ENCODE measurements around the gene KDM2B.
"Not testable (repeated sequence)": the region's sequence is repeated elsewhere in the genome, so short reads cannot be mapped to it uniquely, and the experiment has no call there.

Gene KDM2B

DNA sequence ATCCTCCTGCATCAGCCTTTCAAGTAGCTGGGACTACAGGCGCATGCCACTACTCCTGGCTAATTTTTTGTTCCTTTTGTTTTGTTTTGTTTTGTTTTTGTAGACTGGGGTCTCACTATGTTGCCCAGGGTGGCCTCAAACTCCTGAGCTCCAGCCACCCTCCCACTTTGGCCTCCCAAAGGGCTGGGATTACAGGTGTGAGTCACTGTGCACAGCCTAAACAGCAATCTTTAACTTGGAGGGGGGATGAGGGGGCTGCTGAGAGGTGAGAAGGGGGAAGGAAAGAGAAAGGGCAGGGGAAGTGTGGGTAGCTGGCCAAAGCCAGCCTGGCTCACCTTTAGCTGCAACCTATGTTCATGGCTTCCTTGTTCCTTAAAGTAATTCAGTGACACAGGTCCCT is 77.4 kb downstream of the KDM2B start:
- DNase-seq (ENCODE audit: low read depth), result no peak

DNA sequence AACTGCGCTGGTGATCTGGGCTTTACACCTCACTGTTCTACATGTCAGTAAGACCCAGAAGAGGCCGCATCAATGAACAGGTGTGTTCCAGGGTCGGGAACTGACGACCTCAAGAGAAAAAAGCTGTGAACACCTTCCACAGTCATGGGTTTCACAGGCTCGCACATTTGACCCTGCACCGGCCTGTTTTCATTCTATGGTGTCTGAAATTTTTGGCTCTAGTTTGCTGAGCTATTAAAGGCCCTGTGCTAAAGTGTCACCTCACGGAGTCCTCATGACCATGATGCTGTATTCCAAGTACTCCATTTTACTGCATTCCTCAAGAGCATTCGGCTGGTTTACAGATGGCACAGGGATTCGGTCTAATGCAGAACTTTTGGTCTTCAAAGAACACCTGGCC is 78.9 kb downstream of the KDM2B start:
- DNase-seq (ENCODE audit: low read depth), result no peak

DNA sequence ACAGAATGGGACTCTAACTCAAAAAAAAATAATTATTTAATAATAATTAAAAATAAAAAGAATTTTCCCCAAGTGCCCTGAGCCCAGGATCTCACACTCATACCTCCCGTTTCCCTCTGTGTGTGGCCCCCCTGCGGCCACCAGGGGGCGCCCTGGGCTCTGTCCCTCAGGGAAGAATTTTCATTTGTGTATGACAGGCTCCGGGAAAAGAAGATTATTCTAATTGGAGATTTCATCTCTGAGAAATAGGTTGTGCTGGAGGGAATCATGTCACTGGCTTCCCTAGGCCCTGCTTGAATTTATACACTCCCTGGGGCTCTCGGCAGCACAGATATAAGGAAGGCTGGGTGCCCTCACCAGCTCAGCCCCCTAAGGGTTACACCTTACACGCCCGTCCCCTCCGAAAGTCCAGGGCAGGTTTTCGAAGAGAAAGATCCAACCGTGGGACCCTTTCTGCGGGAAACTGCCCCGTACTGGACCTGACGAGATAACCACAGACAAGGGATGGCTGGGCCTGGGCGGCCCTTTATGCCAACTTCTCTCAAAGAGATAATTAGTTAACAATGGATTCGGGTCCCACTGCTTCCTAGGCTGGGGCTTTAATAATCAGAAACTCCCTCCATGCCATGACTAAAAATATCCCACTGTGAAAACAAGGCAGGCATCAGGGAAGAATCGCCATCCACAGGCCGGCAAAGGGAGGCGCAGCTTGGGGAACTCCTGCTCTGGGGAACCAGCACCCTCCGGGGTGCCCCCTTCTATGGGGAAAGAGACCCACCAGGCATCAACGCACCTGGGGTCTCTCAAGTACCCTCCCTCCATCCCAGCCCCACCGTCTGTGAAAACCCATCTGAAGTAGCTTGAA is 80.7 kb downstream of the KDM2B start:
- DNase-seq (ENCODE audit: low read depth), result peak; percentile 45

DNA sequence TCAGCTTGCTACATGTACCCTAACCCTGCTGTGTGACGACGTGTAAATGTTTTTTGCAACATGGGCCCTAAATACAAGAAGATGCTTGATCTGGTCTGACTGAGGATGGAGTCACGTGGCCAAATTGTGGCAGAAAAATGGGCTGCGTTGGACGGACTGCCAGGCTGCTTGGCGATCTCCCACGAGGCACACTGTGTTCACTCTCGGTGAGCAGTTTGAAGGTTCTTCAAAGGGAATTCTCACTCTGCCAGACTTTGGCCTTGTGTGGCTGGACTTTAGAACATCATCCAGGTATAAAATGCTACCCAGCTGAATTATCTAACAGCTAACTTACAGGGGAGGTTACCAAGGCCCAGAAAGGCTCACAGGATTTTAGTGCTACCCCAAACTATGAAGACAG is 85.1 kb downstream of the KDM2B start:
- no peak for DNase-seq (ENCODE audit: low read depth)

DNA sequence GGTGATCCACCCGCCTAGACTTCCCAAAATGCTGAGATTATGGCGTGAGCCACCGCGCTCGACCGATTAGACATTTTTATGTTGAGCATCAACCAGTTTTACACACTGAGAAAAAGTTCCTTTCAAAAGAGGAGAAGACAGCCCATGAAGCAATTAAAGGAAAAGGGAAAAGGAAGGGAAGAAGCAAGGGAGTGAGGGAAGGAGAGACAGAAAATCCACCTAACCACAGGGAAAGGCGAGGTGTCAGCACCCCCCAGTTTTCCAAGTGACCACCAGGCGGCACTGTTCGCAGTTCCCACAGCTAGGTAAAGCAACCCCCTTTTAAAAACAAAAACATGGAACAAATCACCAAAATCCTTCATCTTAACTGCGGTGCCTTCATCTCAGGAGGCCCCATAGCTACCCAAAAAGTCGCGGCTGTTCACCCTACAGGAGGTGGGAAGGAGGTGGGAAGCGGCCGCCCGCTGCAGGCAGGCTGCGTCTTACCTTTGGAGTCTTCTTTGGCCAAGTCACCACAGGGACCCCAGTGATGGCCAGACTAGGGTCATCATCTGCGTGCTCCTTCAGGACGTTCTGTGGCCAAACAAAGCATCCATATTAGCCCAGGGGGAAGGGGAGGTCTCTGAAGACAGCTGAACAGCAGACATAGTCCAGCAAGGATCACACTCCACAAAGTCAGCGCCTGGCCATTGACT is 86.6 kb downstream of the KDM2B start:
- DNase-seq (ENCODE audit: low read depth), result peak; percentile 21

DNA sequence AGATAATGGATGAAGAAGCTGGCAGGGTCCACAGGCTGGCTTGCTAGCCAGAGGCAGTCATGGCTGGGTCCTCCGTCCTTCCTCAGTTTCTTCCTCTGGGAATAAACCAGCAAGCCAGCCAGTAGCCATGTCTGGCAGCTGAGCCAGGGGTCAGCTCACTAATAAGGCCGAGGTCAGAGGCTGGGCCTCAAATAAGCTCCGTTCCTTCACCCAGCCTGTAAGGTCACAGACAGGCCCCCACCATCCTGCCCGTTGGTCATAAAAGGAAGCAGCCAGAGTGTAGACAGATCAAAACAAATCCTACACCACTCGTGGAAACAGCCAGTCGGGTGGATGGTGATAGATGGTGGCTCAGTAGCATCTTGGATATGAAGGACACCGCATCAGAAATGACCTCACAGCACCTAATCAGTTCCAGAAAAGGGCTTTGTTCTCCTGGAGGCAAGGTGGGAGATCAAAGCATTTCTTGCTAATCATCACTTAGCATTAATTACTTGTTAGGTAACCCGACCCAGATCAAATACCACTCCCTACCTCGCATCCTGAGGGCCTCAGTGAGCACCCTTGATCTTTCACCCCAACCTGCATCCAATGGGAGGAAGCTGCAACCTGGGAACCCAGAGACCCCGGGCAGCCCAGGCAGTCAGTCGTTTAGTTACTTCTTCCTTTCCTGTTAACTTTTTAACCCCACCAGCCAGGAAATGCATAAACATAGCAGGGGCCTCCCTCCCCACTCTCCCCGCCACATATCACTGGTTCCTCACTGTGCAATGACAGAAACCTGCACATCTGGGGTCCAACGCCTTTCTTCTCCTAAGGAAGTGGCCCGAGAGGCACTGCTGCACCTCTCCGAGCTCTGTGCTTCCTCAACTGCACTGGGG is 90.2 kb downstream of the KDM2B start:
- no peak for DNase-seq (ENCODE audit: low read depth)

DNA sequence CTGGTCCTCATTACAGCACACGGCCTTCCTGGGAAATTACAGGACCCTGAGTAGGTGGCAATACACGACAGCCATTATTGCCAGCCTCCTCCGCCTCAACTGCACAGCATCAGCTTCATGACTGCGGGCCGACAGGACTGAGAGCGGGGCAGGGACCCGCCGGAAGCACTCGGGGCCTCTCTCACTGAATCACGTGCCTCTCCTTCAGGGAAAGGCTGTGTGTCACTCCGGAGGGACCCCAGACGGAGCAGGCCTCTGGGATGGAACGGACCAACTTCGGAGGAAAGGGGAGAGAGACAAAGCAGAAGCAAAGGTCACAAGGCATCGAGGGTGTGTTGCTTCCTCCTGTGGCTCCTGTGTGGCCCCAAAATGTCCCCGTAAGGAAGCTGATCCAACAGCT is 90.9 kb downstream of the KDM2B start:
- DNase-seq (ENCODE audit: low read depth), result no peak

DNA sequence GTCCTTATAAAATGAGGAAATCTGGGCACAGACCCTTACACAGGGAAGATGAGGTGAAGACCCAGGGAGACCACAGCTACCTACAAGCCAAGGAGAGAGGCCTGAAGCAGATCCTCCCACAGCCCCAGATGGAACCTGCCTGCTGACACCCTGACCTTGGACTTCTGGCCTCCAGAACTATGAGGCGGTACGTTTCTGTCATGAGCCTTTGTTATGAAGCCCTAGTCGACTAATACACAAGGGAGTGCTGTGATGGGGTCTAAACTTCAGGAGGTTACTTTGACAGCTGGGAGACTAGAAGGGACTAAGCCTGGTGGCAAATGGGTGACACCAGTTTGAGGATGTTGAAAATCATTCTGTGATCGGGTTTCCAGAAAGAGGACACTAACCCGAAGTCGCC is 95.9 kb downstream of the KDM2B start:
- no peak for DNase-seq (ENCODE audit: low read depth)

DNA sequence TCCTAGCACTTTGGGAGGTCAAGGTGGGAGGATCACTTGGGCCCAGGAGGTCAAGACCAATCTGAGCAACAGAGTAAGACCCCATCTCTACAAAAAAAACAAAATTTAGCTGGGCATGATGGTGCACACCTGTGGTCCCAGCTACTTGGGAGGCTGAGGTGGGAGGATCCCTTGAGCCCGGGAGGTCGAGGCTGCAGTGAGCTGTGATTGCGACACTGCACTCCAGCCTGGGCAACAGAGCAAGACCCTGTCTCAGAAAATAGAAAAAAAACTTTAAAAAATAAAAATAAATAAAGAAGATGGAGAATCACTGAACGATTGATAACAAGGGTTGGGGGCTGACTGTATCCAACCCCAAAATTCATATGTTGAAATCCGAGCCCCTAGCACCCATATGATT is 96.3 kb downstream of the KDM2B start:
- DNase-seq (ENCODE audit: low read depth), result not testable (repeated sequence)

DNA sequence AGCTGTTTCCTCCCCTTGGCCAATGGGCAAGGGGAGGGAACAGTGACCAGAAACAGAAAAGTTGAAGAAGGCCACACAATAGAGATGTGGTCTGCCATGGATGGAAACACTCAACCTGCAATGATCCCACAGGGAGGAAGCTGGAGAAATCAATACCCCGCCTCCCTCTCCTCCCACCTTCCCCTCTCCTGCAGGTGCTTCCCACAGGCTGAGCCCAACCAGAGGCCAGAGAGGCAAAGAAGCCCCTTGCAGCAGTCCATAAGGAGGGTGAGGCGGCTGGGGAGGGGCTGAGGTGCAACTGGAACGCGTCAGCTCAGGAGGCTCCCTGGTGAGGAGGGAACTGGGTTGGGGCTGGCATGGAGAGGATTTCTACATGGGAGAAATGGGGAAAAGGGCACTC is 96.9 kb downstream of the KDM2B start:
- no peak for DNase-seq (ENCODE audit: low read depth)

DNA sequence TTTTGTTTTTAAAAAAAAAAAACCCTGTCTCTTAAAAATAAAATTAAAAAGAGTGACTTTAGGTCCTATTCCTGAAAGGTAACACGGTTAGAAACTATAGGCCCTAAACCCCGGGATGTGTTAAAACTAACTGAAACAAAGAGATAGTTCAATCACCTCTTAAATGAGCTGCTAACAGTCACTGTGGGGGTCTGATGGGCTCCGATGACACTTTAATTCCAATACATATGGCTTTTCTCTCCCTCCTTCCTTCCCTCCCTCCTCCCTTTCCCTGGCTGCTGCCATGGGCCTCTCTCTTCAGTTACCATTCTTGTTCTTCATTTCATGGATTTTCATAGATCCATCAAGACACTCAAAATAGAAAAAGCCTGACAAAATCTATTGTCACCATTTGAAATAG is 104.3 kb downstream of the KDM2B start:
- DNase-seq (ENCODE audit: low read depth), result no peak

DNA sequence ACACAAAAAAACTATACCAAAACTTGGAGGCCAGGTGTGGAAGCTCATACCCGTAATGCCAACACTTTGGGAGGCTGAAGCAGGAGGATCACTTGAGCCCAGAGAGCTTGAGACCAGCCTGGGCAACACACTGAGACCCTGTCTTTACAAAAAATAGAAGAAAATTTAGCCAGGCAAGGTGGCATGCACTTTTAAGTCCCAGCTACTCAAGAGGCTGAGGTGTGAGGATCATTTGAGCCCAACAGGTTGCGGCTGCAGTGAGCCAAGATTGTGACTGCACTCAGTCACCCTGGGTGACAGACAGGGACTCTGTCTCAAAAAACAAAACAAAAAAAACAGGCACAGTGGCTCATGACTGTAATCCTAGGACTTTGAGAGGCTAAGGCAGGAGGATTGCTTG is 105.5 kb downstream of the KDM2B start:
- DNase-seq (ENCODE audit: low read depth), result no peak

DNA sequence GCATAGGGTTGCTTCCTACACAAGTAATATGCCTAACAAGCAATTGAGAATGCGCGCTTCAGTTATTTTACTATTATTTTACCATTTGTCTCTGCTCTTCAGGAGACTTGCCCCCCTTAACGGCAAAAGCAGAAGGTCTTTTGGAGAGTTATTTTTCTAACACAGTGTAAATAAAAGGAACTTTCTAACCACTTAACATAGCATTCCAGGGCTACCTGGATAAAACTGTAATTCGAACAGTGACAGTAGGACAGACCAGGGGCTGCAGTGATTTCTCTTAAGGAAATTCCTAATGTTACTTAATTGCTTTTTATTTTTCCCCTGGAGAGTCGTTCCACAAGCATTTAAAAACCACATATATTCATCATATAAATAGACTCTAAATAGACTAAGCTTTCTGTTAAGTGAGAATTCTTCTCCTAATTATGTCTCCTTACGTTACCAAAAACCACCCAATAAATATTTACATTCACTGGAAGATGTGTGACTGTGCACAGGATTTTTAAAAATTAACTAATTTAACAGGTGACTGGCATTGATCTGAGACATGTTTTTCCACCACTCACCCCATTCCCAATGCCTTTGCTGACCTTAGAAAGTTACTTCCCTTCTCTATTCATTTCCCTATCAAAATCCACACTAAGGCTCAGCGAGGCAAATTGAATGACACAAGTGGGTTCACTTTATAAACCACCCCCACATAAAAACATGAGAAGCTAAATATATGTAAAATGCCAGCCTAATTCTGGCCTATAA is 108.5 kb downstream of the KDM2B start:
- no peak for DNase-seq (ENCODE audit: low read depth)

DNA sequence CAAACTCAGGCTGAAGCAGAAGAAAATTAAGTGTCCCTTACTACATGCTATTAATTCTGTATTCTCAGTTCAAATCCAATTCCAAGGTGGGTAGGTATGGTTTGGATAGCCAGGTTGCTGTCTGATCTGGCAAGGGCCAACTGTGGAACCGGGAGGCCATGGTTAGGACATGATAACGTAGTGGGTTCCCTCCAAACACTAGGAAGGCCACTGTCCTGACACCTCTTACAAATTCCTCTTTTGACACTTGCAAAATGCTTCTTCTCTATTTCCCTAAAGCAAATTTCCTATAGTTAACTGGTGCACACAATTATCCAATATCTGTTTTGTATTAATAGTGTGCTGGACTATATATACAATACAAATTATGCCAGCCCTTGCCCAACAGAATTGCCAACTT is 110.1 kb downstream of the KDM2B start:
- DNase-seq (ENCODE audit: low read depth), result no peak

DNA sequence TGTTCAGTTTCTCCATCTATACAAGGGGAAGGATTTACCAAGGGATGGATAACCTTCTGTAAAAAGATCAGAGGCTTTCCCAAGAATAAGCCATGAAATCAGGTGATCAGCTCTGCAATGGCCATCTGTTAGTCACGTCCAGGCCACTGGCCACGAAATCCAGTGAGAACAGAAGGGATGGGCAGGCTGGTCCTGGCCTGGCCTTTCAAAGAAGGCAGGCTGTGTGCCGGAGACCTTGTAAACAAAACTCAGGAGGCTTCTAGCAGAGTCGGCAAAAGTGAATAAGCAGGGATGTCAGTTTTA is 112.4 kb downstream of the KDM2B start:
- no peak for DNase-seq (ENCODE audit: low read depth)

DNA sequence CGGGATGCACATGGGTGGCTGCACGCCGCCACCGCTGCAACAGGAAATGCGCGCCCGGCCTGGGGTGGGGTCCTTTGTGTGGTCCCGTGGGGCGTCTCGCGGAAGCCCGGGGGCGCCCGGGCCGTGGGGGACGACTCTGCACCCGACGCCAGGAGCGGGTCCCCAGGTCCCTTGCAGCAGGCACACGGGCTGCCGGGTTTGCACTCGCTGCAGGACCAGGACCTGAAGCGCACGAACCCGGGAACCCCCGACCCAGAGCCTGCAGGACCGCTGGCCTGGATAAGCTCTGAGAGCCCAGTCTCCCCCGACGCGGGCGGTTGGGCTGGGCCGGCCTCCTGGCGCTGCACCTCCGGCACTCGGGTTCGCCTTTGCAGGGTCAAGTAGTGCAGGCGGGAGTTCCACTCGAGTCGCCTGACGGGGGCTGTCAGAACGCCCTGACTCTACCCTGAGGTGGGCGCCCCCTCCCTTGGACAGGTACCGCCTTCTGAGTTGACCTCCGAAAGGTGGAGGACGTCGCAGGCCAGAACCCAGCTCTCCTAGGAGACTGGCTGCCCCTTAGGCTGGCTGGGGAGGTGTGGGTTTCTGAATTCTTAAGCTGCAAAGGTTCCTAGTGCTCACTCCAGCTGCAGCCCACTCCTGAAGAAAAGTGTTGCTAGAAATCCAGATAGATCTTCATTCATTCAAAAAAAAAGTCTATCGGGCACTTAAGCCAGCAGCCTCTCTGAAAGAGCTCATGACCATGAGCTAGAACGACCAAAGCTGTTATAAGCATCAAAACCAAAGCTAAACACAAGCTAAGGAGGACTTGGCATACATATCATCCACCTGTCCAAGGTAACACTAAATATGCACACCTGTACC is 113.0 kb downstream of the KDM2B start:
- DNase-seq (ENCODE audit: low read depth), result peak; percentile 11

DNA sequence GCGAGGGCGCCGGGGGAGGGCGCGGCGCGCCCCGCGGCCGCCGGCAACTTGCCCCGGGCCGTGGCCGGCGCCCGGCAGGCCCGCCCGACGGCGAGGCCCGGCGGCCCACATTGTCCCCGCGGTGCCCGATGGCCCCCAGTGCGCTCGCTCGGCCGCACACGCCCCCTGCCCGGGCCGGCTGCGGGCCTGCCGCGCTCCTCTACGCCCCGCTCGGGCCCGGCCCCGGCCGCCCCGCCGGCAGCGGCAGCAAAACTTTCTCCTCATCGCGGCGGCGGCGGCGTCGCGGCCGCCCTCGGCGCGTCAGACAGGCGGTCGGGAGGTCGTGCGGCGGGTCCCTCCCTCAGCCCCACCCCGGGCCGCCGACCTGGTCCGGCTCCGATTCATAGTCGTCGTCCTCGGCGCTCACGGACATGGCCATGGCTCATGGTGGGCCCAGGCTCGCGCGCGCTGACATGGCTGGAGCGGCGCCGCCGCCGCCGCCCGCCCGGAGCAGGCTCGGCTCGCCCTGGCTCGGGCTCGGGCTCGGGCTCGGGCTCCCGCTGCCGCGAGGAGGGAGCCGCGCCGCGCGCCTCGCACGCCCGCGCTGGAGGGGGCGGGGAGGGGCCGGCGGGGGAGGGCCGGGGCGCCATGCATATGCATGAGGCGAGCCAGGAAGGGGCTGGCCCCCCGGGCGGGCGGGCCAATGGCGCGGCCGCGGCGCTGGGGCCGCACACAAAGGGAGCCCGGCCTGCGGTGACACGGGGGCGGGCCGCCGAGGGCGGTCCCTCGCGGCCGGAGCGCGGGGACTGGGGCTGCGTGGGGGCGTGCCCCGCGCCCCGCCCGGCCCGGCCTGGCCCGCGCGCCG is 113.8 kb downstream of the KDM2B start:
- DNase-seq (ENCODE audit: low read depth), result peak; percentile 71

DNA sequence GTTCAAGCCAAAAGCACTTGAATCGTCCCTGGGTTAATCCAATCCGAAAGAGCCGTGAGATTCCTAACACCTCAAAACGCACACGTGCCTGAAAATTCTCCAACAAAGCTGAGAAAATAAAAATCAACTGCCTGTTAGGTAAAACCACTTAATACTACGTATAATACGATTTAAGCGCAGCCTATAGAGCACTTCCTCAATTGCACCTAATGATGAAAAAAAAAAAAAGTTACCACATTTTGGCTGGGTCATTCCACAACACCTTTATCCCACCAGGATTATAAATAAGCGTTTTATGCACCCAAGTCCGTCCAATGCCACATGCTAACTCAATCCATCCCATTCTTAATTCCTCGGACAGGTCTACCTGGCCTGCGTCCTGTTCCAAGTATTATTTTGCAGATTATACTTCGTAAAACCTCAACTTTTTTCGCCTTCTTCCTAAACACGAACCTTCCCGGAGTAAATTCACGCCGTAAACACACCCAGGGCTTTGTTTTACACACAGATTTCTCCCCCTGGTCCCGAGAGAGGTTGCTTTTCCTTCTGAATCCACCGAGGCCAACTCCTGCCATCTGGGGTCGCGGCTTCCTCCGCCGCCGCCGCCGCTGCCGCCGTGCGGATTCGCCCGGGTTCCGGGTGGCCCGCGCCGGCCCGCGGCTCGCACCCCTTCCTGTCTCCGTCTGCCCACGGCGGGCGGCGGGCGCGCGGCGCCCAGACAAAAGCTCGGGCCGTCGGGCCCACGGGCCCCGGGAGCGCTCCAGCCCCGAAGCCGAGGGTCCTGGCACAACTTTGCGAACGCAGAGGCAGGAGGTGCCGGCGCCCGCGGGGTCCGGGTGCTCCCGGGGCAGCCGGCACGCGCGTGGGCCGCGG is 114.7 kb downstream of the KDM2B start:
- DNase-seq (ENCODE audit: low read depth), result no peak

DNA sequence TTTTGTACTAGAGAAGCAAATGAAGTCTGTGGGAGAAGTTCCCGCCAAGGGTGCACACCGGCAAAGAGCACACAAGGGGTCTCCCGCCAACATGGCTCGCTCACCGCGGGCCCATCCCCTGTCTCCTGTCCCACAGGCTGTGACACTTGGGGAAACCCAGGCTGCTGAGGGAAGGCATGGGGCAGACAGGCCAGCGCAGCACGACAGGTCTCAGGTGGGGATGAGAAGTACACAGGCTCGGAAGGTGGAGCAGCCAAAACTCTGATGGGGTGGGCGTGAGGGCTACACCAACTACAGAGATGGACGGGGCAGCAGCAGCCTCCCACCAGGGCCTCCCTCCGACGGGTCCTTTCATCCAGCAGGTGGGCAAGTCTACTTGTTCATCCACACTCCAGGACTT is 116.5 kb downstream of the KDM2B start:
- DNase-seq (ENCODE audit: low read depth), result no peak

Measured in amniotic epithelial cell (primary cell).